Esophagus muscularis mucosa (tissue), 4 donors: ENCODE results near the gene CLPTM1.

Experiments used
- CTCF ChIP-seq, 3 experiments: fragments of 200-600 bp in 2 of 3; fragments of 450-650 bp in 1 of 3; sonication (generic) in 2 of 3; IDR thresholded peaks; one replicate each; pipeline ENCODE4 v1.5.1; 2017 to 2019; ENCODE audit warnings: antibody characterized with exemption in 3 of 3, mild to moderate bottlenecking in 2 of 3, moderate library complexity in 1 of 3
- EP300 ChIP-seq: sonication (generic); formaldehyde crosslinking; IDR thresholded peaks from one replicate; pipeline ENCODE4 v1.6.1; 2017; ENCODE audit warnings: antibody characterized with exemption
- POLR2A ChIP-seq: fragments of 450-650 bp; IDR thresholded peaks from one replicate; pipeline ENCODE4 v1.6.1; 2017; ENCODE audit warnings: antibody characterized with exemption, moderate library complexity, mild to moderate bottlenecking, low read depth
- POLR2AphosphoS5 ChIP-seq, 2 donors: sonication (generic); formaldehyde crosslinking; IDR thresholded peaks; one replicate each; pipeline ENCODE4 v1.6.1; 2017; ENCODE audit warnings: antibody characterized with exemption in 2 of 2

GRCh38 chr19:45021971-45022370 lies 66.8 kb downstream of the CLPTM1 start:
- TF ChIP-seq CTCF (IDR thresholded peaks at IDR 0.05), result no peak
- no peak for TF ChIP-seq POLR2A
- TF ChIP-seq POLR2AphosphoS5 (IDR thresholded peaks at IDR 0.05), result no peak
- no peak for TF ChIP-seq EP300
